GM19372 (cell line): Measurements from ENCODE around the gene HOXA6.

Source experiments
- ATAC-seq: cut with Tn5 transposase; IDR thresholded peaks from one replicate; pipeline ENCODE4 v1.9.1; 2021; ENCODE audit warnings: mild to moderate bottlenecking, low read depth, moderate library complexity; ENCODE audit not compliant: unreplicated experiment

Gene HOXA6

GRCh38 chr7:27152816-27153442, 5.4 kb upstream of the HOXA6 start:
- ATAC-seq, result no peak

- no peak for ATAC-seq
These were observed 4.6 kb upstream of the HOXA6 start, which contains the start of gene HOXA3 for GRCh38 chr7:27151931-27152815. TSS of gene HOXA3 (minus strand) at chr7:27152583. CDS start at chr7:27110640, 41,943 bp downstream.

- ATAC-seq, result no peak
These were observed 3.9 kb upstream of the HOXA6 start for GRCh38 chr7:27151341-27151930.

GRCh38 chr7:27150568-27151340, 3.2 kb upstream of the HOXA6 start:
- ATAC-seq, result peak; percentile 80

- ATAC-seq, result no peak
These were observed 2.4 kb upstream of the HOXA6 start for GRCh38 chr7:27149842-27150567.

- no peak for ATAC-seq
These were observed 1.4 kb upstream of the HOXA6 start for GRCh38 chr7:27148756-27149641.

- no peak for ATAC-seq
These were observed 619 bp upstream of the HOXA6 start for GRCh38 chr7:27148031-27148755.

GRCh38 chr7:27146491-27147198, 929 bp downstream of the HOXA6 start:
- no peak for ATAC-seq

GRCh38 chr7:27145914-27146412, 1.6 kb downstream of the HOXA6 start:
- no peak for ATAC-seq

- no peak for ATAC-seq
These were observed 2.2 kb downstream of the HOXA6 start for GRCh38 chr7:27145165-27145913.

GRCh38 chr7:27144781-27145164, 2.8 kb downstream of the HOXA6 start:
- no peak for ATAC-seq

GRCh38 chr7:27143950-27144780, 3.4 kb downstream of the HOXA6 start:
- ATAC-seq, result no peak

GRCh38 chr7:27143023-27143949, 4.3 kb downstream of the HOXA6 start, which contains the start of gene HOXA5:
TSS of gene HOXA5 (minus strand) at chr7:27143681. CDS start at chr7:27143607, 74 bp downstream.
- no peak for ATAC-seq

- ATAC-seq, result no peak
These were observed 5.0 kb downstream of the HOXA6 start for GRCh38 chr7:27142580-27143022.
